ENCODE data around the gene EEFSEC.

EEFSEC gene

DNA sequence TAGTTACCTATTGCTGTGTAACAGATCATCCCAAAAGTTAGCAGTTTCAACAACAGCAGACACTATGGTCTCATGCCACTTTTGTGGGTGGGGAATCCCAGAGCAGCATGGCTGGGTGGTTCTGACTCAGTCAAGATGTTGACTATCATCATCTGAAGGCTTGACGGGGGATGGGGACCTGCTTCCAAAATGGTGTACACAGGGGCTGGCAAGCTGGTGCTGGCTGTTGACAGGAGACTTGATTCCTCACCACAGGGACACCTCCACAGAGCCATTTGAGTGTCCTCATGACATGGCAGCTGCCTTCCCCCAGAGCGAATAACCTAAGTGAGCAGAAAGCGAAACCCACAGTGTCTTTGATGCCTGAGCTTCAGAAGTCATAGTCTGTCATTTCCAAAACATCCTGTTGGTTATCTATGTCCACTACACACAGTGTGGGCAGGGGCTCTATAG, 294.3 kb downstream of the EEFSEC start:
- DNase-seq (ENCODE audit: low read depth) = no peak

DNA sequence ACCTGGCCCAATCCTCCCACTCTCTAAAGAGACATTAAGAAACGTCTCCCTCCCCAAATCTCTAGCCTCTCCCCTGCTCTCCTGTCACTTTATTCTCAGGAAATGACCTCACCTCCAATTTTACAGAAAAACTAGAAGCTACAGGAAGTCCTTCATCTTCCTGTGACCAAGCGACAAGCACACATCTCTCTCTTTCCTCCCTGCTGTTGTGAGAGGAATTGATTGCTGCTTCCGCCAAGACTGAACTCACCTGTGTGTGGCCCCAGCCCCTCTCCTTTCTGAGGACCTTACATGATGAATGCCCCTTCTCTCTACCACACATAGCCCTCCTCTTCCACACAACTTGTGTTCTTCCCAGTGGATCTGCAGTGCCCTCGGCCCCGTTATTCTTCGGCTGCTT, 295.2 kb downstream of the EEFSEC start:
- DNase-seq (ENCODE audit: low read depth) = no peak

GRCh38 chr3:128449111-128449638, 295.9 kb downstream of the EEFSEC start:
- no peak for DNase-seq (ENCODE audit: low read depth)

GRCh38 chr3:128452120-128452519, 298.8 kb downstream of the EEFSEC start:
- DNase-seq (ENCODE audit: low read depth) = no peak

- no peak for DNase-seq (ENCODE audit: low read depth)
These were observed 299.5 kb downstream of the EEFSEC start for GRCh38 chr3:128452678-128453275.

DNA sequence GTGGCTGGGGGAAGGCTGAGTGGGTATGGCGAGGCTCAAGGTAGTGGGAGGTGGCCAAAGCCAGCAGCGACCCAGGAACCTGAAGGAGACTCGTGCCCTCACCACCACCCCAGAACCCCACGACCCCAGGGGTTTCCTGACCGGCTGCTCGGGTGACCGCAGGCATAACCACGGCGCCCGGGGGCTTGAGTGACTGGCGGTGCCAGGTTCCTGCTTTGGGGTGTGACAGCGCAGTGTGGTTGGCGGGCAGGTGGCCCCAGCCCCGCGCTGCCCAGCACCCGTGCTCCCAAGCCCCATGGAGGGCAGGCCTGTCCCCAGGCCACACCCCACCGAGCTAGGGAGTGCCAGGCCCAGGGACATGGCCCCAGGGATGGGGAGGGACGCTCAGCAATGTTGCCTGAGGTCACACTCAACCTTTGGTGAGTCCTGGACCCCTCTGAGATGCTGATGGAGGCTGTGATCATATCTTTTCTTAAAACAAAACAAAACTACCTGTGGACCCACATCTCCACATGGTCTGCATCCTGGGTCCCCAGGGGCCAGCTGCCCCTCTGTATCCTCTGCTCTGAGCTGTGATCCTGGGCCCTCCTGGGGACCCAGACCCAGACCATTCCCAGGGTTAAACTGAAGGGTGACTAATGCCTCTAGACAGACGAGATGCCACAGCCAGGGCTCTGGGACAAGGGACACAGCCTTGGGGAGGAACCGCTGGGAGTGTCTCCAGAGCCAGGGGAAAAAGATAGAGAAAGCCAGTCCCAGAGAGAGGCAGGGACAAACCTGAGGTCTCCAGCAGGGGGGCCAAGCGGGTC, 300.4 kb downstream of the EEFSEC start:
- no peak for DNase-seq (ENCODE audit: low read depth)

- DNase-seq (ENCODE audit: low read depth) = no peak
These were observed 301.0 kb downstream of the EEFSEC start for GRCh38 chr3:128454310-128454618.

DNA sequence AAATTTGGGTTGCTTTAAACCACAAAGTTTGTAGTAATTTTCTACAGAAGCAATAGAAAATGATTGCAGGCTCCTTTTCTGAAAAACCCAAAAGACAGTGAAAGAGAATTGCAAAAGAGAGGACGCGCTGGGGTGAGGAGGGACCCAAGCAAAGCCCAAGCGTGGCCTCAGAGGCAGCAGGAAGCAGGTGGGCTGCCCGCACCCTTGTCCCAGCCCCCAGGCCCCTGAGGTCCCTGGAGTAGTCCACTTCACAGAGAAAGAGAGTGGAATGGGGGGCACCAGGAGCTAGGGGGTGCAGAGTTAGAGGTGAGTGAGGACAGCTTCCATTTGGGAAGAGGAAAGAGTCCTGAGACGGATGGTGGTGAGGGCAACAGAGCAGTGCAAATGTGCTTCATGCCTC, 301.8 kb downstream of the EEFSEC start:
- no peak for DNase-seq (ENCODE audit: low read depth)

- no peak for DNase-seq (ENCODE audit: low read depth)
These were observed 302.8 kb downstream of the EEFSEC start for GRCh38 chr3:128455786-128456748.

DNA sequence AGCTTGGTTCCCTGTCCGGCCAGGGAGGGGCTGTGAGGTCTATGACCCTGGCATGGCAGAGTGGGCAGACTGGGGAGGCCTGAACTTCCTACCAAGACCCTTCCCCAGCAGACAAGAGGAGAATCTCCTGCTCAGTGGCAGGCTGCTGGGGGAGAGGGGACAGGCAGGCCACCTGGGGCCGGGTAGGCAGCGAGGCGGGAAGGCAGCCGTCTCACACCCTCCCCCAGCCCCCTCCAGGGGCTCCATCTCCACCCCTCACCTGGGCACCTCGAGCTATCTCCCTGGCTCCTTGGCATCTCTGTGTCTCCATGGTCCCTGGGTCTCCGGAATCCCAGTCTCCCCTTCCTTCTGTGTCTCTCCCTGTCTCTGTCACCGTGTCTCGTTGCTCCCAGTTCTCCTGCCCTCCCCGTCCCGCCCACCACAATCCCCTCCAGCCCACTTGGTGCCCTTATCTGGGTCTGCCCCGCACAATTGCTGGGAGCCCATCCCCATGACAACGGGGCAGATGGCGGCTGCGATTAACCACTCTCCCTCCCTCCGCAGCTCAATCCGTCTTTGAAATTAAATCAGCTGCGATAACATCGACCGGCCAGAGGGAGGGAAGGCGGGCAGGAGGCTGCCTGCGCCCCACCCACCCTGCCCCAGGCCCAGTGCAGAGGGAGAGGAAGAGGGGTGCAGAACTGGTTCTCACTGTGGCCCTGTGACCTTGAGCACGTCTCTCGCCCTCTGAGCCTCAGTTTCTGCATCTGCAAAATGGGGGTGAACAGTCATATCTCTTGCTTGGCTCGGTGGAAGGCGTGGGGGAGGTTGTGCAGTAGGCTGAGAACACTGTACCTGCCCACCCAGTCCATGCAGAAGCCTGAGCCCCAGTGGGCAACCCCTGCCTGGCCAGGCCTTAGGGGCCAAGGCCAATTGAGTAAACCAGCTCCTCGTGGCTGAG, 303.8 kb downstream of the EEFSEC start:
- DNase-seq (ENCODE audit: low read depth) = no peak

DNA sequence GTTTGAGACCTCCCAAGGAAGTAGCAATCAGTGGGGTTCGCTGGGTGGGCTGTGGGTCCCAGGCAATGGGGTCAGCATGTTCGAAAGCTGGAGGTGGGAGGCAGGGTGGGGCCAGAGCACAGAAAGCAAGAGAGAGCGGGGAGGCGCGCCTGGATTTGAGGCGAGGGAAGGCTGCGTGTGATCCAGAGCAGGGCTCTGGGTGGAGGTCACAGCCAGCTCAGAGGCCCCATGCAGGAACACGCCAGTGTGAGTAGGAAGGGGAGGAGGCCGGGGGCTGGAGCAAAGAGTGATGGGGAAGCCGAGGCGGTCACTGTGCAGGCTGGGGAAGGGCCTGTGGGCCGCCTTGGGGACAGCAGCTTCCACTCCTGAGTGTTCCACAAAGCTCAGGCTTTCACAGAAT, 304.7 kb downstream of the EEFSEC start:
- no peak for DNase-seq (ENCODE audit: low read depth)
